HepG2 (cell line): ENCODE data around the gene GPS1. TPM values are rescaled to one million over a fixed set of nuclear protein-coding genes. Genes with fewer than 3 reads are reported as not detected.

Source experiments
- ATAC-seq: fragments of 200-7000 bp; cut with Tn5 transposase; 3 replicates; pipeline ENCODE4 v1.9.1; 2020; ENCODE audit warnings: mild to moderate bottlenecking, moderate library complexity
- BruUV-seq: library from RNA; stranded (reverse); fragments of 400-500 nt; replicated peaks from 2 replicates; lab custom pipeline; 2021; lab: Mats Ljungman, UMichigan
- CTCF ChIA-PET: fragments of 300-600 bp; formaldehyde crosslinking; extraction: SDS; loops from one replicate; lab custom pipeline; 2021; ENCODE audit warnings: low total read pairs, inconsistent platforms, low intra/inter-chr PET ratio; lab: Yijun Ruan, JAX
- POLR2A ChIA-PET: fragments of 350-600 bp; sonication (Branson Sonifier 250); formaldehyde crosslinking; loops from one replicate; lab custom pipeline; 2020; ENCODE audit warnings: antibody characterized with exemption, inconsistent platforms; lab: Yijun Ruan, JAX
- DNase-seq: peaks from one replicate; pipeline ENCODE4 v3.0.0-alpha.2; 2015; ENCODE audit warnings: low spot score
- FAIRE-seq: peaks from 3 replicates; lab custom pipeline; 2011; peaks lifted over from hg19 to GRCh38; lab: Jason Lieb, UNC
- H2AFZ ChIP-seq: one replicate; pipeline ENCODE4 v1.6.1; 2011; ENCODE audit warnings: low read length, inconsistent platforms
- H3K27ac ChIP-seq: fragments of 300-600 bp; 3 replicates; pipeline ENCODE4 v1.8.0; 2011; ENCODE audit warnings: mixed run types, mild to moderate bottlenecking, mixed read lengths, low read length, inconsistent platforms; ENCODE audit not compliant: insufficient read depth; ENCODE audit errors: extremely low read length
- H3K27me3 ChIP-seq, 2 experiments: fragments of 200-600 bp in 1 of 2; 2 replicates in 1 of 2; 3 replicates in 1 of 2; pipeline versions ENCODE4 v1.6.0 to v1.8.0; 2011; ENCODE audit warnings: low read length in 2 of 2, mild to moderate bottlenecking in 2 of 2, moderate library complexity in 2 of 2, inconsistent platforms in 1 of 2; ENCODE audit not compliant: insufficient read depth in 2 of 2, control insufficient read depth in 1 of 2
- H3K36me3 ChIP-seq, 2 experiments: fragments of 200-600 bp in 1 of 2; replicated peaks in 1 of 2; 2 replicates in 1 of 2; 3 replicates in 1 of 2; pipeline versions ENCODE4 v1.5.1 to v1.8.0; 2011; ENCODE audit warnings: low read length in 2 of 2, inconsistent platforms in 1 of 2; ENCODE audit not compliant: insufficient read depth in 2 of 2, control insufficient read depth in 1 of 2
- H3K4me1 ChIP-seq: 2 replicates; pipeline ENCODE4 v1.5.1; 2012; ENCODE audit warnings: low read length, inconsistent platforms; ENCODE audit not compliant: insufficient read depth
- H3K4me2 ChIP-seq: 2 replicates; pipeline ENCODE4 v1.6.0; 2011; ENCODE audit warnings: low read depth, low read length, inconsistent platforms
- H3K4me3 ChIP-seq, 3 experiments: fragments of 200-600 bp in 1 of 3; sonication (generic), shearing (Covaris generic) in 1 of 3; replicated peaks in 1 of 3; 2 replicates each; pipeline ENCODE4 v1.5.1; 2011 to 2016; ENCODE audit warnings: low read length in 3 of 3, inconsistent platforms in 2 of 3, low read depth in 2 of 3, mild to moderate bottlenecking in 2 of 3, control low read depth in 1 of 3, mixed read lengths in 1 of 3; ENCODE audit not compliant: insufficient read depth in 1 of 3
- H3K79me2 ChIP-seq: one replicate; pipeline ENCODE4 v1.6.1; 2011; ENCODE audit warnings: low read length, inconsistent platforms; ENCODE audit not compliant: insufficient read depth
- H3K9ac ChIP-seq: 2 replicates; pipeline ENCODE4 v1.6.0; 2011; ENCODE audit warnings: mild to moderate bottlenecking, low read depth, low read length, inconsistent platforms; ENCODE audit not compliant: insufficient read depth
- H3K9me3 ChIP-seq: 2 replicates; pipeline ENCODE4 v1.5.1; 2012; ENCODE audit warnings: mild to moderate bottlenecking, low read length
- H4K20me1 ChIP-seq: 2 replicates; pipeline ENCODE4 v1.6.0; 2011; ENCODE audit warnings: inconsistent platforms, mild to moderate bottlenecking, low read length, moderate library complexity; ENCODE audit not compliant: insufficient read depth
- BRCA1 ChIP-seq: sonication (generic); formaldehyde crosslinking; IDR thresholded peaks from 2 replicates; pipeline ENCODE4 v1.4.0; 2020; ENCODE audit warnings: missing genetic modification reagents
- CREB3 ChIP-seq: sonication (generic); formaldehyde crosslinking; IDR thresholded peaks from 2 replicates; pipeline ENCODE4 v1.5.0; 2020; ENCODE audit warnings: missing genetic modification reagents
- HINFP ChIP-seq: sonication (generic); formaldehyde crosslinking; IDR thresholded peaks from 2 replicates; pipeline ENCODE4 v1.4.0; 2020; ENCODE audit warnings: low read depth, mild to moderate bottlenecking, missing genetic modification reagents
- KLF15 ChIP-seq: sonication (generic); formaldehyde crosslinking; IDR thresholded peaks from 2 replicates; pipeline ENCODE4 v1.8.1; 2023; ENCODE audit warnings: borderline replicate concordance, mild to moderate bottlenecking, inconsistent platforms, missing genetic modification reagents, mixed read lengths
- PITX1 ChIP-seq: sonication (generic); formaldehyde crosslinking; IDR thresholded peaks from 2 replicates; pipeline ENCODE4 v1.5.1; 2020; ENCODE audit warnings: mild to moderate bottlenecking, missing genetic modification reagents
- SATB2 ChIP-seq: sonication (generic); formaldehyde crosslinking; IDR thresholded peaks from 2 replicates; pipeline ENCODE4 v1.5.0; 2020; ENCODE audit warnings: missing genetic modification reagents
- STAG1 ChIP-seq: sonication (generic); formaldehyde crosslinking; IDR thresholded peaks from 2 replicates; pipeline ENCODE4 v1.4.0; 2020; ENCODE audit warnings: missing genetic modification reagents
- UBTF ChIP-seq: sonication (generic); formaldehyde crosslinking; IDR thresholded peaks from 2 replicates; pipeline ENCODE4 v1.4.0; 2020; ENCODE audit warnings: mild to moderate bottlenecking, missing genetic modification reagents
- ZMYM3 ChIP-seq: sonication (generic); formaldehyde crosslinking; IDR thresholded peaks from 2 replicates; pipeline ENCODE4 v1.5.1; 2020; ENCODE audit warnings: mild to moderate bottlenecking, missing genetic modification reagents
- ZNF10 ChIP-seq: sonication (generic); formaldehyde crosslinking; IDR thresholded peaks from 2 replicates; pipeline ENCODE4 v1.4.0; 2020; ENCODE audit warnings: mild to moderate bottlenecking, low read depth, missing genetic modification reagents, borderline replicate concordance
- ZNF12 ChIP-seq: sonication (generic); formaldehyde crosslinking; IDR thresholded peaks from 2 replicates; pipeline ENCODE4 v1.5.0; 2020; ENCODE audit warnings: missing genetic modification reagents
- ZNF280B ChIP-seq: sonication (generic); formaldehyde crosslinking; IDR thresholded peaks from 2 replicates; pipeline ENCODE4 v1.5.0; 2020; ENCODE audit warnings: missing genetic modification reagents, mild to moderate bottlenecking, borderline replicate concordance
- ZNF326 ChIP-seq: sonication (generic); formaldehyde crosslinking; IDR thresholded peaks from 2 replicates; pipeline ENCODE4 v1.4.0; 2020; ENCODE audit warnings: missing genetic modification reagents, borderline replicate concordance
- ZNF562 ChIP-seq: sonication (generic); formaldehyde crosslinking; IDR thresholded peaks from 2 replicates; pipeline ENCODE4 v1.8.0; 2022; ENCODE audit warnings: missing genetic modification reagents, borderline replicate concordance
- ZNF749 ChIP-seq: sonication (generic); formaldehyde crosslinking; IDR thresholded peaks from 2 replicates; pipeline ENCODE4 v1.8.0; 2022; ENCODE audit warnings: mild to moderate bottlenecking, missing genetic modification reagents, moderate library complexity, borderline replicate concordance
- ZNF781 ChIP-seq: sonication (generic); formaldehyde crosslinking; IDR thresholded peaks from 2 replicates; pipeline ENCODE4 v1.5.1; 2020; ENCODE audit warnings: borderline replicate concordance, mild to moderate bottlenecking, missing genetic modification reagents; ENCODE audit errors: not compliant biosample characterization
- WGBS: methylation state at CpG from one replicate; pipeline ENCODE4 v1.1.6; 2017; ENCODE audit warnings: low lambda C conversion rate; 5-methylcytosine and 5-hydroxymethylcytosine counted together
- in situ Hi-C: cut with HindIII; loops from 2 replicates; pipeline ENCODE4 v1.10.0; 2017; ENCODE audit warnings: low pct_unique_long_range_greater_than_20kb; ENCODE audit not compliant: extremely low pct_ligation_motif_present
- intact Hi-C: fragments of 100-400 bp; cut with micrococcal nuclease; formaldehyde crosslinking; loops from one replicate; pipeline ENCODE4 v1.10.0; 2022; ENCODE audit not compliant: unreplicated experiment
- polyA plus RNA-seq, 8 experiments: library from polyadenylated mRNA; depleted of rRNA in 3 of 8; stranded (reverse) in 7 of 8; unstranded in 1 of 8; fragments of >200 nt; fragmentation: Illumina TruSeq in 4 of 8; extraction: Trizol in 4 of 8; gene quantifications; 2 replicates each; pipeline versions ENCODE4 v1.2.1 to v1.2.3, GENCODE V29; 2011 to 2016; ENCODE audit warnings: low read depth in 4 of 8, missing spikeins in 1 of 8, mixed read lengths in 1 of 8; ENCODE audit not compliant: insufficient read depth in 1 of 8
- total RNA-seq, 5 experiments: library from RNA; depleted of rRNA; stranded (reverse); fragments of >200 nt; fragmentation: Illumina TruSeq; extraction: Trizol; gene quantifications; 2 replicates each; pipeline ENCODE4 v1.2.3, GENCODE V29; 2016; ENCODE audit warnings: low read depth in 1 of 5

The GPS1 gene
- total and polyA plus RNA-seq, 2 of the 13 experiments (the other 11 are each of a cell fraction or from before 2014, with no cell fraction given), result 124 to 128 TPM

GRCh38 chr17:82056729-82057621 lies 5.3 kb downstream of the GPS1 start:
- no peak overlapping the region for H2AFZ ChIP-seq
- H3K9me3 ChIP-seq, result no peaks in the 10 kb centered on the region
- in situ Hi-C loops (no loop called here), intact Hi-C loops (no loop called here)
- BruUV-seq, result no TSS peak
- peaks cover 46% of the 10 kb centered on the region for H3K4me1 ChIP-seq
- CTCF ChIA-PET, result no interaction called here
- peak; percentile 83 for FAIRE-seq
- H3K36me3 ChIP-seq, result peaks cover 42 to 61% of the 10 kb centered on the region in 2 experiments
- POLR2A ChIA-PET, result interaction anchor here (0.7 to 3.1 kb wide), 15 partner anchors 8 to 260 kb away, joined by 3 to 28 read pairs (median 5); partner anchors contain the start of genes CD7, CENPX, DCXR and DUS1L
- WGBS, result 56% methylated on average over 18 of the region's 29 CpGs
- H3K27ac ChIP-seq, result peak overlapping the region; percentile 91
- peak overlapping the region in 1 of 3 experiments; percentile 11; a peak in 1 of 6 replicates for H3K4me3 ChIP-seq
- no peaks in the 10 kb centered on the region; a peak in 1 of 5 replicates for H3K27me3 ChIP-seq
- peaks cover 18% of the 10 kb centered on the region for H3K79me2 ChIP-seq
- peak; percentile 80 for ATAC-seq
- DNase-seq, result peak; percentile 79
- peak overlapping the region; percentile 29 for H3K4me2 ChIP-seq
- H4K20me1 ChIP-seq, result no peaks in the 10 kb centered on the region; the same call in 1 of the 2 replicates
- H3K9ac ChIP-seq, result peak overlapping the region; percentile 59
- TF ChIP-seq ZNF10 (CRISPR knock-in tag) (no peak), UBTF (CRISPR knock-in tag) (peak; percentile 96), KLF15 (CRISPR knock-in tag) (0 out of 2 replicates have a peak, but pooled peaks have one; percentile 7), BRCA1 (CRISPR knock-in tag) (no peak), SATB2 (CRISPR knock-in tag) (no peak), HINFP (CRISPR knock-in tag) (peak; percentile 73), ZNF326 (no peak), PITX1 (CRISPR knock-in tag) (peak; percentile 80; the same call in 1 of the 2 replicates), ZNF562 (CRISPR knock-in tag) (no peak), CREB3 (no peak), ZNF749 (CRISPR knock-in tag) (no peak), ZNF12 (CRISPR knock-in tag) (no peak), STAG1 (CRISPR knock-in tag) (no peak), ZNF781 (no peak), ZNF280B (no peak; the same call in 1 of the 2 replicates), ZMYM3 (CRISPR knock-in tag) (peak; percentile 72; the same call in 1 of the 2 replicates)
